Stimulated activated effector memory CD8-positive, alpha-beta T cell treated with anti-CD3 and anti-CD28 coated beads, Interleukin-12 subunit alpha, Interleukin-12 subunit beta, amount 100 ng/mL, for 72 hours (primary cell): ENCODE data around the gene SMARCD3.

Experiments
- ATAC-seq: fragments of 150-1000 bp; cut with Tn5 transposase; 2 replicates; pipeline ENCODE4 v1.10.0; 2021
- DNase-seq, 2 donors: peaks; one replicate each; pipeline ENCODE4 v3.0.0; 2021 to 2022; ENCODE audit warnings: low spot score in 2 of 2
- H3K27ac Mint-ChIP-seq: one replicate; pipeline ENCODE4 v1.8.0; 2022; ENCODE audit warnings: mild to moderate bottlenecking, mixed read lengths
- H3K36me3 Mint-ChIP-seq: one replicate; pipeline ENCODE4 v1.8.0; 2022; ENCODE audit warnings: mild to moderate bottlenecking, mixed read lengths
- H3K4me1 Mint-ChIP-seq: one replicate; pipeline ENCODE4 v1.8.0; 2022; ENCODE audit warnings: mixed read lengths
- H3K4me3 Mint-ChIP-seq: one replicate; pipeline ENCODE4 v1.8.0; 2022; ENCODE audit warnings: mild to moderate bottlenecking, mixed read lengths
- H3K9me3 Mint-ChIP-seq: one replicate; pipeline ENCODE4 v1.8.0; 2022; ENCODE audit warnings: mixed read lengths

The SMARCD3 gene

GRCh38 chr7:151238190-151238810 is 10.2 kb downstream of the SMARCD3 start:
- no peak overlapping the region for H3K4me3 Mint-ChIP-seq
- ATAC-seq, result no peak
- H3K9me3 Mint-ChIP-seq, result no peaks in the 10 kb centered on the region
- peaks cover 50% of the 10 kb centered on the region for H3K36me3 Mint-ChIP-seq
- no peak for DNase-seq
- H3K4me1 Mint-ChIP-seq, result peaks cover 20% of the 10 kb centered on the region
- no peak overlapping the region for H3K27ac Mint-ChIP-seq

GRCh38 chr7:151237244-151238189 is 11.0 kb downstream of the SMARCD3 start:
- DNase-seq (no peak), ATAC-seq (no peak)
- peaks cover 56% of the 10 kb centered on the region for H3K36me3 Mint-ChIP-seq
- H3K4me1 Mint-ChIP-seq, result peaks cover 15% of the 10 kb centered on the region
- H3K4me3 Mint-ChIP-seq, result no peak overlapping the region
- no peaks in the 10 kb centered on the region for H3K9me3 Mint-ChIP-seq
- H3K27ac Mint-ChIP-seq, result no peak overlapping the region

GRCh38 chr7:151236406-151236805 is 12.1 kb downstream of the SMARCD3 start:
- Mint-ChIP-seq H3K9me3 (no peaks in the 10 kb centered on the region), H3K4me3 (no peak overlapping the region), H3K36me3 (peaks cover 61% of the 10 kb centered on the region), H3K4me1 (peaks cover 24% of the 10 kb centered on the region), H3K27ac (no peak overlapping the region)
- ATAC-seq, result no peak
- DNase-seq, result no peak

GRCh38 chr7:151235091-151235787 is 13.3 kb downstream of the SMARCD3 start:
- no peak for DNase-seq
- H3K9me3 Mint-ChIP-seq, result no peaks in the 10 kb centered on the region
- H3K27ac Mint-ChIP-seq, result no peak overlapping the region
- no peak overlapping the region for H3K4me3 Mint-ChIP-seq
- no peak for ATAC-seq
- peaks cover 60% of the 10 kb centered on the region for H3K36me3 Mint-ChIP-seq
- peaks cover 25% of the 10 kb centered on the region for H3K4me1 Mint-ChIP-seq

- peak overlapping the region; percentile 99 for H3K27ac Mint-ChIP-seq
- H3K9me3 Mint-ChIP-seq, result no peaks in the 10 kb centered on the region
- DNase-seq (no peak), ATAC-seq (no peak)
- H3K36me3 Mint-ChIP-seq, result peaks cover 50% of the 10 kb centered on the region
- peaks cover 25% of the 10 kb centered on the region for H3K4me1 Mint-ChIP-seq
- peak overlapping the region; percentile 99 for H3K4me3 Mint-ChIP-seq
These were observed 14.7 kb downstream of the SMARCD3 start for GRCh38 chr7:151233804-151234203.

GRCh38 chr7:151232917-151233701 is 15.4 kb downstream of the SMARCD3 start:
- Mint-ChIP-seq H3K4me1 (peaks cover 28% of the 10 kb centered on the region), H3K36me3 (peaks cover 50% of the 10 kb centered on the region), H3K27ac (peak overlapping the region; percentile 99), H3K9me3 (no peaks in the 10 kb centered on the region), H3K4me3 (peak overlapping the region; percentile 99)
- DNase-seq (peak; percentile 43 to 84), ATAC-seq (peak; percentile 91)

GRCh38 chr7:151232091-151232916 is 16.2 kb downstream of the SMARCD3 start, which contains the start of gene CHPF2:
CHPF2 (plus strand) TSS chr7:151232483; CDS start chr7:151234012, 1,529 bp downstream.
- ATAC-seq (peak; percentile 95), DNase-seq (peak; percentile 81 to 96)
- Mint-ChIP-seq H3K36me3 (peaks cover 51% of the 10 kb centered on the region), H3K27ac (peak within 1 kb of the TSS; percentile 99), H3K9me3 (no peaks in the 10 kb centered on the region), H3K4me1 (peaks cover 34% of the 10 kb centered on the region), H3K4me3 (peak within 1 kb of the TSS; percentile 99)

- H3K9me3 Mint-ChIP-seq, result no peaks in the 10 kb centered on the region
- peak overlapping the region; percentile 99 for H3K4me3 Mint-ChIP-seq
- peaks cover 52% of the 10 kb centered on the region for H3K36me3 Mint-ChIP-seq
- H3K27ac Mint-ChIP-seq, result no peak overlapping the region
- H3K4me1 Mint-ChIP-seq, result peaks cover 46% of the 10 kb centered on the region
- ATAC-seq (no peak), DNase-seq (no peak)
These were observed 17.4 kb downstream of the SMARCD3 start for GRCh38 chr7:151231080-151231479.

- H3K27ac Mint-ChIP-seq, result no peak overlapping the region
- ATAC-seq, result no peak
- H3K4me3 Mint-ChIP-seq, result no peak overlapping the region
- H3K36me3 Mint-ChIP-seq, result peaks cover 50% of the 10 kb centered on the region
- no peaks in the 10 kb centered on the region for H3K9me3 Mint-ChIP-seq
- peaks cover 61% of the 10 kb centered on the region for H3K4me1 Mint-ChIP-seq
- DNase-seq, result no peak
These were observed 19.2 kb downstream of the SMARCD3 start for GRCh38 chr7:151229249-151229648.

- ATAC-seq, result no peak
These were observed 20.2 kb downstream of the SMARCD3 start for GRCh38 chr7:151228024-151228866.

GRCh38 chr7:151226875-151227782 is 21.4 kb downstream of the SMARCD3 start, which contains the start of gene ABCF2:
ABCF2 (minus strand) TSS chr7:151227205; CDS start chr7:151226458, 747 bp downstream.
- Mint-ChIP-seq H3K9me3 (no peaks in the 10 kb centered on the region), H3K4me3 (peak within 1 kb of the TSS; percentile 100), H3K27ac (peak within 1 kb of the TSS; percentile 99), H3K36me3 (peaks cover 53% of the 10 kb centered on the region), H3K4me1 (peaks cover 52% of the 10 kb centered on the region)
- ATAC-seq, result peak; percentile 100
- DNase-seq, result peak; percentile 97 to 98

More at GRCh38 chr7:151228024-151228866, 20.2 kb downstream of the SMARCD3 start:
- H3K36me3 Mint-ChIP-seq, result peaks cover 50% of the 10 kb centered on the region
- H3K4me3 Mint-ChIP-seq, result peak overlapping the region; percentile 100
- DNase-seq, result no peak
- peaks cover 56% of the 10 kb centered on the region for H3K4me1 Mint-ChIP-seq
- H3K27ac Mint-ChIP-seq, result peak overlapping the region; percentile 99
- H3K9me3 Mint-ChIP-seq, result no peaks in the 10 kb centered on the region

GRCh38 chr7:151226560-151226874 is 22.0 kb downstream of the SMARCD3 start:
- Mint-ChIP-seq H3K27ac (peak overlapping the region; percentile 99), H3K4me3 (peak overlapping the region; percentile 100), H3K9me3 (no peaks in the 10 kb centered on the region), H3K36me3 (peaks cover 56% of the 10 kb centered on the region), H3K4me1 (peaks cover 46% of the 10 kb centered on the region)
- DNase-seq, result no peak
- no peak for ATAC-seq
